Activated naive CD8-positive, alpha-beta T cell treated with anti-CD3 and anti-CD28 coated beads, Interleukin-2, amount 10 ng/mL, durations not matched to agents 7 days and 5 days (primary cell): Measurements from ENCODE around the gene PGAM1. TPM values are rescaled to one million over a fixed set of nuclear protein-coding genes. Genes with fewer than 3 reads are reported as not detected.
A peak's percentile ranks its signal among the peaks of the same experiment; 100 is the strongest.

Experiments used
- ATAC-seq: fragments of 150-1000 bp; cut with Tn5 transposase; one replicate; pipeline ENCODE4 v1.10.0; 2021; ENCODE audit warnings: low read depth, moderate library complexity
- POLR2A ChIA-PET: fragments of 350-600 bp; sonication (Branson Sonifier 250); formaldehyde crosslinking; loops from one replicate; lab custom pipeline; 2021; ENCODE audit warnings: antibody characterized with exemption; lab: Charles Lee
- DNase-seq: peaks from one replicate; pipeline ENCODE4 v3.0.0; 2021
- H3K27ac Mint-ChIP-seq: one replicate; pipeline ENCODE4 v1.8.0; 2022; ENCODE audit warnings: mild to moderate bottlenecking, mixed read lengths
- H3K27me3 Mint-ChIP-seq: one replicate; pipeline ENCODE4 v1.8.0; 2022; ENCODE audit warnings: mild to moderate bottlenecking, moderate library complexity, mixed read lengths
- H3K36me3 Mint-ChIP-seq: one replicate; pipeline ENCODE4 v1.8.0; 2021; ENCODE audit warnings: mild to moderate bottlenecking, mixed read lengths
- H3K4me1 Mint-ChIP-seq: one replicate; pipeline ENCODE4 v1.8.0; 2021; ENCODE audit warnings: mixed read lengths
- H3K4me3 Mint-ChIP-seq: one replicate; pipeline ENCODE4 v1.8.0; 2022; ENCODE audit warnings: mild to moderate bottlenecking, moderate library complexity, mixed read lengths
- H3K9me3 Mint-ChIP-seq: one replicate; pipeline ENCODE4 v1.8.0; 2021; ENCODE audit warnings: mixed read lengths
- total RNA-seq, 2 experiments: library from RNA; stranded (reverse); gene quantifications; one replicate each; pipeline ENCODE4 v1.2.3, GENCODE V29; 2021

PGAM1 gene
- total RNA-seq, 2 experiments from 2014 or later: 288 to 298 TPM

DNA sequence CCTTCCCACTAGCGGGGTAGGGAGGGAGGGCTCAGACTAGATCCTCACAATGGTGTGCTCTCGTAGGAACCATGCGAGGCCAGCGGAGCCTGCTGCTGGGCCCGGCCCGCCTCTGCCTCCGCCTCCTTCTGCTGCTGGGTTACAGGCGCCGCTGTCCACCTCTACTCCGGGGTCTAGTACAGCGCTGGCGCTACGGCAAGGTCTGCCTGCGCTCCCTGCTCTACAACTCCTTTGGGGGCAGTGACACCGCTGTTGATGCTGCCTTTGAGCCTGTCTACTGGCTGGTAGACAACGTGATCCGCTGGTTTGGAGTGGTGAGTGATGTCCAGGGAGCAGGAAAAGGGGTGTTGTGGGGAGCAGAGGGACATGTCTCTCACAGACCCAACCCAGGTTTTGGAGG is 25.6 kb downstream of the PGAM1 start:
- no peak for DNase-seq
- H3K27ac Mint-ChIP-seq: no peak overlapping the region
- H3K9me3 Mint-ChIP-seq: no peaks in the 10 kb centered on the region
- no peak overlapping the region for H3K4me3 Mint-ChIP-seq
- peaks cover 11% of the 10 kb centered on the region for H3K36me3 Mint-ChIP-seq
- ATAC-seq: no peak
- peaks cover 15% of the 10 kb centered on the region for H3K4me1 Mint-ChIP-seq
- no peaks in the 10 kb centered on the region for H3K27me3 Mint-ChIP-seq
- POLR2A ChIA-PET: no interaction called here

- Mint-ChIP-seq H3K27ac (no peak overlapping the region), H3K27me3 (no peaks in the 10 kb centered on the region), H3K9me3 (no peaks in the 10 kb centered on the region), H3K4me3 (no peak overlapping the region), H3K4me1 (peaks cover 9% of the 10 kb centered on the region), H3K36me3 (peaks cover 13% of the 10 kb centered on the region)
- DNase-seq (no peak), ATAC-seq (no peak)
- POLR2A ChIA-PET: no interaction called here
These were observed 26.4 kb downstream of the PGAM1 start for GRCh38 chr10:97452352-97452751.

DNA sequence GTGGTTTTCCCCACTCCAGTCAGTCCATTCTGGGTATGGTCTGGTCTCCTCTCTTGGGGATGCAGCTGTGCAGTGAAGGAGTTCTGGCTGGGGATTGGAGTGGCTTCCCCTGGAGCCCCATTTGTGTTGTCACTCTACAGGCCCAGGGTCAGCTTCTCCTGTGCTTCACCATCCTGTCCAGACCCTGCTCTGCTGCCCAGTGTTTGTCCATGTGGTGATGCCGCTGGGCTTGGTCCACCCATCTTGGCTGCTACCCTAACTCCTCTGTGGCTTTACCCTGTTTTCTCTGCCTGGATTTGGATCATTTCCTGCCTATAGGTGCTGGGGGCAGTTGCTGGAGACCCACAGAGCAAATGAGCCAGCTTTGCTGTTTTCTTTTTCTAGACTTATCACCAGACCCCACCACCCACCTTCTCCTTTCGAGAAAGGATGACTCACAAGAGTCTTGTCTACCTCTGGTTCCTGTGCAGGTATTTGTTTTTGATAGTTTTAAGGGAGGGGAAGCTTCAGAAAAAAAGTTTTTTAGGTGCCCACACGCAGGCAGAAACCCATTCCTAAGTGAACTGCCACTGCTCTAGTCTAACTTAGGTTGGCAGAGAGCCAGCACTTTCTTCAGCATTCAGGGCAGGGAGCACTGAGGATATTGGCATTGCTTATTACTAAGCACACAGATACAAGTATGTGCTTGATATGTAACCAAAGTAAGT is 28.5 kb downstream of the PGAM1 start:
- DNase-seq: no peak
- POLR2A ChIA-PET: interaction anchor here (0.6 kb wide), 1 partner anchor 72 kb away, joined by 3 read pairs; no protein-coding TSS in a partner anchor
- Mint-ChIP-seq H3K9me3 (no peaks in the 10 kb centered on the region), H3K4me3 (no peak overlapping the region), H3K27me3 (no peaks in the 10 kb centered on the region), H3K27ac (peak overlapping the region; percentile 67), H3K4me1 (peaks cover 4% of the 10 kb centered on the region), H3K36me3 (peaks cover 21% of the 10 kb centered on the region)
- peak; percentile 8 for ATAC-seq

- Mint-ChIP-seq H3K4me1 (peaks cover 4% of the 10 kb centered on the region), H3K27me3 (no peaks in the 10 kb centered on the region), H3K4me3 (no peak overlapping the region), H3K27ac (no peak overlapping the region), H3K9me3 (no peaks in the 10 kb centered on the region), H3K36me3 (peaks cover 26% of the 10 kb centered on the region)
- DNase-seq (no peak), ATAC-seq (no peak)
- POLR2A ChIA-PET: no interaction called here
These were observed 30.2 kb downstream of the PGAM1 start for GRCh38 chr10:97456034-97456685.

- Mint-ChIP-seq H3K9me3 (no peaks in the 10 kb centered on the region), H3K4me1 (peaks cover 4% of the 10 kb centered on the region), H3K36me3 (peaks cover 28% of the 10 kb centered on the region), H3K27ac (peak overlapping the region; percentile 16), H3K4me3 (no peak overlapping the region), H3K27me3 (no peaks in the 10 kb centered on the region)
- POLR2A ChIA-PET: no interaction called here
- DNase-seq (no peak), ATAC-seq (no peak)
These were observed 30.7 kb downstream of the PGAM1 start for GRCh38 chr10:97456686-97457065.

DNA sequence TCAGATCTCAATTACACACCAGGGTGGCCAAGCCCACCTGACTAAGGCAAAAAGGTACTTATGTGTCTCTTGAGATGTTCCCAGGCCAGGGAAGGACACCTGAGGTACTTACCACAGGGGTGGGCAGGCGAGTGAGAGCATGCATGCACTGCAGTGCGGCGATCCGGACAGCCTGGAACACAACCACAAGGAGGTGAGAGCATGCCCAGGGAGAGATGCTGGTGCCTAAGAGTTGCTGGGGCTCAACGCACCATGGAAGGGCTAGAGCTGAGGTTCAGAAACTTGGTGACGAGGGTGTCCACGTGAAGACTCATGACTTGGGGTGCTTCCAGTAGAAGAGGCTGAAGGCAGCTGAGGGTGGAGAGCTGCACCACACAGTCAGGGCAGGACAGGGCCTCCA is 33.1 kb downstream of the PGAM1 start:
- Mint-ChIP-seq H3K4me3 (no peak overlapping the region), H3K27ac (no peak overlapping the region), H3K4me1 (peaks cover 3% of the 10 kb centered on the region), H3K36me3 (peaks cover 26% of the 10 kb centered on the region), H3K9me3 (no peaks in the 10 kb centered on the region), H3K27me3 (no peaks in the 10 kb centered on the region)
- POLR2A ChIA-PET: no interaction called here
- ATAC-seq (no peak), DNase-seq (no peak)

- H3K27ac Mint-ChIP-seq: no peak overlapping the region
- no peaks in the 10 kb centered on the region for H3K27me3 Mint-ChIP-seq
- no peaks in the 10 kb centered on the region for H3K4me1 Mint-ChIP-seq
- ATAC-seq (no peak), DNase-seq (no peak)
- POLR2A ChIA-PET: interaction anchor here (0.6 kb wide), 1 partner anchor 39 kb away, joined by 3 read pairs; no protein-coding TSS in a partner anchor
- H3K9me3 Mint-ChIP-seq: no peaks in the 10 kb centered on the region
- H3K4me3 Mint-ChIP-seq: no peak overlapping the region
- H3K36me3 Mint-ChIP-seq: peaks cover 26% of the 10 kb centered on the region
These were observed 33.9 kb downstream of the PGAM1 start for GRCh38 chr10:97459933-97460332.

- POLR2A ChIA-PET: no interaction called here
- no peak overlapping the region for H3K4me3 Mint-ChIP-seq
- peaks cover 27% of the 10 kb centered on the region for H3K36me3 Mint-ChIP-seq
- H3K27me3 Mint-ChIP-seq: no peaks in the 10 kb centered on the region
- ATAC-seq (no peak), DNase-seq (no peak)
- no peaks in the 10 kb centered on the region for H3K4me1 Mint-ChIP-seq
- H3K27ac Mint-ChIP-seq: no peak overlapping the region
- H3K9me3 Mint-ChIP-seq: no peaks in the 10 kb centered on the region
These were observed 36.3 kb downstream of the PGAM1 start for GRCh38 chr10:97462309-97462708.

GRCh38 chr10:97463363-97464132 is 37.6 kb downstream of the PGAM1 start:
- H3K4me3 Mint-ChIP-seq: no peak overlapping the region
- POLR2A ChIA-PET: no interaction called here
- no peaks in the 10 kb centered on the region for H3K4me1 Mint-ChIP-seq
- DNase-seq: no peak
- H3K36me3 Mint-ChIP-seq: peaks cover 20% of the 10 kb centered on the region
- no peak overlapping the region for H3K27ac Mint-ChIP-seq
- no peaks in the 10 kb centered on the region for H3K27me3 Mint-ChIP-seq
- ATAC-seq: peak; percentile 41
- no peaks in the 10 kb centered on the region for H3K9me3 Mint-ChIP-seq

DNA sequence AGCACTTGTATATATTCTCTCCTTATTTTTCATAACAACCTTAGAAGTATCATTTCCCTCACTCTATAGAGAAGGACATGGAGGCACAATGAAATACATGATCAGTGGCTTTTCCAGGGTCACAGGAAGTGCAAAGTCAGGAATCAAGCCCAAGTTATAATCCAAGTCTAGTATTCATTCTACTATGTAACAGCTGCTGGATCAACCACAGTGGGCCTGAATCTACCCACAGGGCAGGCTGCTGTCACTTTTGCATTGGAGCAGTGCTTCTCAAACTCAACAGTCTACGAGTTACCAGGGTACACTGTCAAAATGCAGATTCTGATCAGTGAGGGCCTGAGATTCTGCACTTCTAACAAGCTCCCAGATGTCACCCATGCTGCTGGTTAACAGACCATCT is 38.2 kb downstream of the PGAM1 start:
- no peaks in the 10 kb centered on the region for H3K9me3 Mint-ChIP-seq
- no peaks in the 10 kb centered on the region for H3K4me1 Mint-ChIP-seq
- POLR2A ChIA-PET: no interaction called here
- ATAC-seq (no peak), DNase-seq (no peak)
- peaks cover 18% of the 10 kb centered on the region for H3K36me3 Mint-ChIP-seq
- no peak overlapping the region for H3K4me3 Mint-ChIP-seq
- peak overlapping the region; percentile 61 for H3K27ac Mint-ChIP-seq
- no peaks in the 10 kb centered on the region for H3K27me3 Mint-ChIP-seq

- Mint-ChIP-seq H3K27ac (no peak overlapping the region), H3K4me3 (no peak overlapping the region), H3K36me3 (peaks cover 17% of the 10 kb centered on the region), H3K4me1 (no peaks in the 10 kb centered on the region), H3K9me3 (no peaks in the 10 kb centered on the region), H3K27me3 (no peaks in the 10 kb centered on the region)
- POLR2A ChIA-PET: interaction anchor here (1.0 kb wide), 1 partner anchor 8 kb away, joined by 3 read pairs; no protein-coding TSS in a partner anchor
- DNase-seq: no peak
- ATAC-seq: no peak
These were observed 40.0 kb downstream of the PGAM1 start for GRCh38 chr10:97465982-97466381.

DNA sequence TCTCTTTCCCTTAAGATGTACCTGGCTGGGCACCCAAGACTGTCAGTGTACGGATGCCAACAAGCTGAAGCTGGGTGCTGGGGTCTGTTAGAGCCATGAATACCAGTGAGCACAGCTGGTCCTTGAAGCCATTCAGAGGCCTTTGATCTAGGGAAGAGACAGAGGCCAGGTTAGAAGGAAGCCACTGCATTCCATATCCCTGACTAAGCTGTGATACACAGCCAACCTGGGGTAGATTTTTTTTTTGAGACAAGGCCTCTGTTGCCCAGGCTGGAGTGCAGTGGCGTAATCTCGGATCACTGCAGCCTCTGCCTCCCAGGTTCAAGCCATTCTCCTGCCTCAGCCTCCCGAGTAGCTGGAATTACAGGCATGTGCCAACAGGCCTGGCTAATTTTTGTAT is 40.8 kb downstream of the PGAM1 start:
- Mint-ChIP-seq H3K9me3 (no peaks in the 10 kb centered on the region), H3K27ac (no peak overlapping the region), H3K4me3 (no peak overlapping the region), H3K4me1 (no peaks in the 10 kb centered on the region), H3K27me3 (no peaks in the 10 kb centered on the region), H3K36me3 (peaks cover 17% of the 10 kb centered on the region)
- no peak for DNase-seq
- no peak for ATAC-seq
- POLR2A ChIA-PET: no interaction called here

- no peak for ATAC-seq
These were observed 42.2 kb downstream of the PGAM1 start for GRCh38 chr10:97468162-97468561.

More at GRCh38 chr10:97468162-97468561, 42.2 kb downstream of the PGAM1 start:
- Mint-ChIP-seq H3K4me3 (no peak overlapping the region), H3K9me3 (no peaks in the 10 kb centered on the region), H3K36me3 (peaks cover 14% of the 10 kb centered on the region), H3K27ac (no peak overlapping the region), H3K4me1 (no peaks in the 10 kb centered on the region), H3K27me3 (no peaks in the 10 kb centered on the region)
- DNase-seq: no peak
- POLR2A ChIA-PET: interaction anchor here (1.3 kb wide), 1 partner anchor 55 kb away, joined by 3 read pairs; no protein-coding TSS in a partner anchor
